ENCODE measurements around the gene C11orf71.

- TF ChIP-seq POLR2A (IDR thresholded peaks at IDR 0.05) (no peak), POLR2AphosphoS5 (IDR thresholded peaks at IDR 0.05) (no peak)
- TF ChIP-seq, protein P1, sequence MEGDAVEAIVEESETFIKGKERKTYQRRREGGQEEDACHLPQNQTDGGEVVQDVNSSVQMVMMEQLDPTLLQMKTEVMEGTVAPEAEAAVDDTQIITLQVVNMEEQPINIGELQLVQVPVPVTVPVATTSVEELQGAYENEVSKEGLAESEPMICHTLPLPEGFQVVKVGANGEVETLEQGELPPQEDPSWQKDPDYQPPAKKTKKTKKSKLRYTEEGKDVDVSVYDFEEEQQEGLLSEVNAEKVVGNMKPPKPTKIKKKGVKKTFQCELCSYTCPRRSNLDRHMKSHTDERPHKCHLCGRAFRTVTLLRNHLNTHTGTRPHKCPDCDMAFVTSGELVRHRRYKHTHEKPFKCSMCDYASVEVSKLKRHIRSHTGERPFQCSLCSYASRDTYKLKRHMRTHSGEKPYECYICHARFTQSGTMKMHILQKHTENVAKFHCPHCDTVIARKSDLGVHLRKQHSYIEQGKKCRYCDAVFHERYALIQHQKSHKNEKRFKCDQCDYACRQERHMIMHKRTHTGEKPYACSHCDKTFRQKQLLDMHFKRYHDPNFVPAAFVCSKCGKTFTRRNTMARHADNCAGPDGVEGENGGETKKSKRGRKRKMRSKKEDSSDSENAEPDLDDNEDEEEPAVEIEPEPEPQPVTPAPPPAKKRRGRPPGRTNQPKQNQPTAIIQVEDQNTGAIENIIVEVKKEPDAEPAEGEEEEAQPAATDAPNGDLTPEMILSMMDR (IDR thresholded peaks at IDR 0.05), result no peak
Observed at GRCh38 chr11:114367244-114367957, 32.9 kb downstream of the C11orf71 start.
